ENCODE measurements around the gene ANXA8.
"Not testable (repeated sequence)": the region's sequence is repeated elsewhere in the genome, so short reads cannot be mapped to it uniquely, and the experiment has no call there.

DNA sequence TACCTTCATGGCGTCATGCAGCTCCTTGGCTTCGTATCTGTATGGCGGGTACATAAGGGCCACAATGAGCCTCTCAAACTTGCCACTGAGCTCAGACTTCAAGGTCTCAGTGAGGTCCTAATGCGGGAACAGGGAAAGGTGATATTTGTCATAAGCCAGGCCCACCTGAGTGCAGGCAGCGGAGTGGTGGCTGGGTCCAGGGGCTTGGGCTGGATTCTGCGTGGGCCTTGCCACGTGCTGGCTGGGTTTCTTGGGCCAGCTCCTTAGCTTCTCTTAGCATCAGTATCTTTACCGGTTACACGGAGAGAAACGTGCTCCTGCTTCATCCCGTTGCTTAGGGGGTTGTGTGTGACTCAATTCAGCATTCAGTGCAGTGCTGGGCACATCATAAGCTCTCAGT, 6.8 kb downstream of the ANXA8 start:
- TF ChIP-seq, protein P1, sequence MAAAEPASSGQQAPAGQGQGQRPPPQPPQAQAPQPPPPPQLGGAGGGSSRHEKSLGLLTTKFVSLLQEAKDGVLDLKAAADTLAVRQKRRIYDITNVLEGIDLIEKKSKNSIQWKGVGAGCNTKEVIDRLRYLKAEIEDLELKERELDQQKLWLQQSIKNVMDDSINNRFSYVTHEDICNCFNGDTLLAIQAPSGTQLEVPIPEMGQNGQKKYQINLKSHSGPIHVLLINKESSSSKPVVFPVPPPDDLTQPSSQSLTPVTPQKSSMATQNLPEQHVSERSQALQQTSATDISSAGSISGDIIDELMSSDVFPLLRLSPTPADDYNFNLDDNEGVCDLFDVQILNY (CRISPR knock-in tag; conservative IDR thresholded peaks at IDR 0.05) = not testable (repeated sequence)
- not testable (repeated sequence) for TF ChIP-seq PHB2 (IDR thresholded peaks at IDR 0.05; ENCODE audit: partially characterized antibody); MED1 (CRISPR knock-in tag; IDR thresholded peaks at IDR 0.05); RAD51 (IDR thresholded peaks at IDR 0.05; ENCODE audit: borderline replicate concordance); POLR2AphosphoS5 (IDR thresholded peaks at IDR 0.05; ENCODE audit: low read depth, low read length); ZNF660 (CRISPR knock-in tag; IDR thresholded peaks at IDR 0.05; ENCODE audit: borderline replicate concordance, low read depth); CEBPB (IDR thresholded peaks at IDR 0.05; ENCODE audit: borderline replicate concordance, low read depth, low read length); TIGD3 (CRISPR knock-in tag; IDR thresholded peaks at IDR 0.05; ENCODE audit: borderline replicate concordance); MAFK (conservative IDR thresholded peaks at IDR 0.05 in 1 of 2, IDR thresholded peaks at IDR 0.05 in 1 of 2; ENCODE audit: low read length in 2 of 2); PAF1 (CRISPR knock-in tag; IDR thresholded peaks at IDR 0.05); POLR2AphosphoS2 (IDR thresholded peaks at IDR 0.05; ENCODE audit: low read depth, low read length); MYC (CRISPR knock-in tag; IDR thresholded peaks at IDR 0.05; ENCODE audit: borderline replicate concordance)
- TF ChIP-seq, protein P2, sequence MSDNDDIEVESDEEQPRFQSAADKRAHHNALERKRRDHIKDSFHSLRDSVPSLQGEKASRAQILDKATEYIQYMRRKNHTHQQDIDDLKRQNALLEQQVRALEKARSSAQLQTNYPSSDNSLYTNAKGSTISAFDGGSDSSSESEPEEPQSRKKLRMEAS (IDR thresholded peaks at IDR 0.05) = not testable (repeated sequence)
